Neuron (in vitro differentiated cells): ENCODE data around the gene SSR1.

Experiments
- H2AFZ ChIP-seq: one replicate; pipeline ENCODE4 v1.6.1; 2013; ENCODE audit warnings: low read depth, mild to moderate bottlenecking, inconsistent platforms, low read length, moderate library complexity
- H3K27me3 ChIP-seq: one replicate; pipeline ENCODE4 v1.6.1; 2013; ENCODE audit warnings: low read length; ENCODE audit not compliant: insufficient read depth
- H3K36me3 ChIP-seq: one replicate; pipeline ENCODE4 v1.6.1; 2013; ENCODE audit warnings: low read length; ENCODE audit not compliant: insufficient read depth
- H3K4me1 ChIP-seq: one replicate; pipeline ENCODE4 v1.6.1; 2013; ENCODE audit warnings: low read length; ENCODE audit not compliant: insufficient read depth
- H3K4me3 ChIP-seq: 2 replicates; pipeline ENCODE4 v1.5.1; 2013; ENCODE audit warnings: mild to moderate bottlenecking, low read length, moderate library complexity
- H3K9me3 ChIP-seq: one replicate; pipeline ENCODE4 v1.6.1; 2013; ENCODE audit warnings: low read length

The SSR1 gene

DNA sequence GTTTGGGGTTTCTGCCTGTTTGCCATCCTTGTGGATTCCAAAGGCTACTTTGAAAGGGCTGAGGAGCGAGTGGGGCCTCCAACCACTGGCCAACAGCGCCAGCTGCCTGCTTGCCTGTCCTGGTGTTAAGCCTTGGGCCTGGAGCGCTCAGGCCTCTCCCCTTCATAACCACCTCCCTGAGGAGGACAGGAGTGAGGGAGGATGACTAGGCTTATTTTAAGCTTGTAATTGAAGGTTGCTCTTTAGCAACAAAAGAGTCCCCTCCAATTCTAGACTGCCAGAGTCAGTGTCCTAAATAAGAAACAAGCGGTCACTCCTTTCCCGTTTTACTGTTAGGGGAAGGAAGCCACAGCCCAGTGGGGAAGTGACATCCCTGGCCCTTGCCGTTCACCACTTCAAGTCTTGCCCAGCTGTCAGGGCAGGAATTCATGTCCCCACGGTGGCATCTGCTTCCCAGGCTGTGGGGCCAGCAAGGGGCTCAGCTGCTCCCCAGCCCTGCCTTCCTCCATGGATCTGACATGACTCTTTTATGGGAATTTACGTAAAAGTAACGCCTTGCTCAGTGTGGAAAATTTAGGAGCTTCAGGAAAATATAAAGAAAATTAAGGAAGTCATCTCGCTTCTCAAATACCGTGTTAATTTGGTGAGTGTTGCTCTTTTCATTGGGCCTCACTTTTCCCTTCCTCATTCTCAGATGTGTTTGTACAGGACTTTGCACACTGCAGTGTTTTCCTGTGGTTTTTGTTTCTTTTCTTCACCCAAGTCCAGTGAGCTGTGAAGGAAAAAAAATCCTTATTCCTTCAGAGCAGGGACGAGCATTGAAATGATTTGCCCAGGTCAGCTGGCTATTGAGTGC lies 57.8 kb downstream of the SSR1 start:
- Histone ChIP-seq H2AFZ (no peak overlapping the region), H3K36me3 (peaks cover 3% of the 10 kb centered on the region), H3K9me3 (no peaks in the 10 kb centered on the region), H3K4me1 (peaks cover 9% of the 10 kb centered on the region), H3K27me3 (no peaks in the 10 kb centered on the region), H3K4me3 (no peak overlapping the region)

DNA sequence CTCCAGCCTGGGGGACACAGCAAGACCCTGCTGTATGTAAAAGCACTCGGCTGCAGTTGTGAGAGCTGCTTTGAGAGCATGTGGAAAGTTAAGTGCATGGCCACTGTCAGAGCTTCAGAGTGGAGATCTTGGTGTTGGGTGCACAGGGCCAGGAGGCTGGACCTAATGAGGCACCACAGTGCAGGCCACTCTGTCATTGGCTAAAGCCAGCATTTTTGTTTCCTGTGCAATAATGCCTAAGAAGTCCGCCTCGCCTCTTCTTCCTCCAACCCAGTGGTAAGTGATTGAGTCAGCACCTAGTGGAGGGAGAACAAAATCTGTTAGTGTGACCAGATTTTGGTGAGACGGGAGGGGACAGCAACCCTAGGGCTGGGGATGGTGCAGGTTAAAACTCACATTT lies 60.6 kb downstream of the SSR1 start:
- Histone ChIP-seq H3K9me3 (no peaks in the 10 kb centered on the region), H3K27me3 (no peaks in the 10 kb centered on the region), H3K4me3 (no peak overlapping the region)

DNA sequence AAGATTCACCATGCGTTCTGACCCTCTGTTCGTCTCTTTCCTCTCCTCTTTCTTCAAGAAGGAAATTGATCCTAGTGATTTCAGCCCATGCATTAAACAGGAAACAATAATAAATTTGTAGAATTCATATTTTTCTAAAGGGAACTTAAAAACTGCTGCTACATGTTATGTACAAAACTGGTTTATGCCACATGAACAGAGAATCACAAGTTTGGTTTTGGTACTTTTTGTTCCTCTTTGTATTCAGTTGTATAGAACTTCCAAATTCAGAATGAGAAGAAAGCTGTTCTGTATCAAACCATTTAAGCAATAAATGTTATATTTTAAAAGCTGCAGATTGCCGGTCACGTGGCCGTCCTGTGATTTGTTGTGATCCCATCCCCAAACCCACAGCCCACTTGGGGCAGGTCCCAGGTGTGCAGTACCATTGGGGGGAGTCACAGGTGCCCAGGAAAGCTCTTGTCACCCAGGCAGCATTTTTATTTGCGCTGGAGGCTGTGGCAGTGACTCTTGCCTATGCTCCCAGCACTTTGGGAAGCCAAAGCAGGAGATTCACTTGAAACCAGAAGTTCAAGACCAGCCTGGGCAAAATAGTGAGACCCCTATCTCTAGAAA lies 61.2 kb downstream of the SSR1 start:
- Histone ChIP-seq H3K4me3 (no peak overlapping the region), H3K4me1 (peaks cover 9% of the 10 kb centered on the region), H3K27me3 (no peaks in the 10 kb centered on the region), H3K9me3 (no peaks in the 10 kb centered on the region), H2AFZ (no peak overlapping the region), H3K36me3 (peaks cover 20% of the 10 kb centered on the region)

More for the DNA sequence above, 60.6 kb downstream of the SSR1 start:
- Histone ChIP-seq H3K36me3 (peaks cover 15% of the 10 kb centered on the region), H3K4me1 (peaks cover 9% of the 10 kb centered on the region), H2AFZ (no peak overlapping the region)

- Histone ChIP-seq H3K27me3 (no peaks in the 10 kb centered on the region), H3K4me1 (peaks cover 7% of the 10 kb centered on the region), H3K36me3 (peaks cover 28% of the 10 kb centered on the region), H3K4me3 (no peak overlapping the region), H2AFZ (no peak overlapping the region), H3K9me3 (no peaks in the 10 kb centered on the region)
These were observed 62.2 kb downstream of the SSR1 start for GRCh38 chr6:7250812-7251211.

GRCh38 chr6:7249946-7250643 lies 62.9 kb downstream of the SSR1 start:
- Histone ChIP-seq H3K9me3 (no peaks in the 10 kb centered on the region), H3K36me3 (peaks cover 32% of the 10 kb centered on the region), H3K4me3 (no peak overlapping the region), H3K27me3 (no peaks in the 10 kb centered on the region), H3K4me1 (peaks cover under 1% of the 10 kb centered on the region), H2AFZ (no peak overlapping the region)

- H3K4me1 ChIP-seq, result no peaks in the 10 kb centered on the region
These were observed 63.6 kb downstream of the SSR1 start for GRCh38 chr6:7249391-7249790.

DNA sequence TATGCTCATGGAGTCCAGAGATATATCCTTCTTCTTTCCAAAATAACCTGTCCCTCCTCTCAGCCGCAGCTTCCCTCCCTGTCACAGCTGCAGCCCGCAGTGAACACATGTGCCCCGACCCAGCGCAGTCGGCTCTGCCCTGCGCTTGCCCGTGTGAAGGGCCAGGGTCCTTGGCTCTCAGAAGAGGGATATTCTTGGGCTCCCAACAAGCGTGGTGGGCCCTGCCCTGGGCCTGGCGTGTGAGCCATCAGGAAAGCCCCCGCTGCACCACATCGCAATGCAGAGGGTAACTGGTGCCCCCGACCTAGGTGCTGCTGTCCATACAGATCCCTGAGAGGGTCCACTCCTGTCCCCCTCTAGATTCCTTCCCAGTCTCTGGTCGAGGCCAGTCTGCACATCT lies 65.2 kb downstream of the SSR1 start:
- Histone ChIP-seq H3K4me3 (no peak overlapping the region), H3K36me3 (peaks cover 32% of the 10 kb centered on the region), H3K9me3 (no peaks in the 10 kb centered on the region)

More at GRCh38 chr6:7249391-7249790, 63.6 kb downstream of the SSR1 start:
- H2AFZ ChIP-seq, result no peak overlapping the region
- H3K36me3 ChIP-seq, result peaks cover 32% of the 10 kb centered on the region
- H3K4me3 ChIP-seq, result no peak overlapping the region
- H3K9me3 ChIP-seq, result no peaks in the 10 kb centered on the region
- no peaks in the 10 kb centered on the region for H3K27me3 ChIP-seq

GRCh38 chr6:7247179-7247456 lies 65.9 kb downstream of the SSR1 start:
- Histone ChIP-seq H3K27me3 (no peaks in the 10 kb centered on the region), H3K9me3 (no peaks in the 10 kb centered on the region), H3K4me3 (no peak overlapping the region), H3K4me1 (peaks cover 9% of the 10 kb centered on the region), H2AFZ (no peak overlapping the region), H3K36me3 (peaks cover 32% of the 10 kb centered on the region)

More for the DNA sequence above, 65.2 kb downstream of the SSR1 start:
- H3K4me1 ChIP-seq, result peaks cover 5% of the 10 kb centered on the region
- no peak overlapping the region for H2AFZ ChIP-seq
- no peaks in the 10 kb centered on the region for H3K27me3 ChIP-seq

DNA sequence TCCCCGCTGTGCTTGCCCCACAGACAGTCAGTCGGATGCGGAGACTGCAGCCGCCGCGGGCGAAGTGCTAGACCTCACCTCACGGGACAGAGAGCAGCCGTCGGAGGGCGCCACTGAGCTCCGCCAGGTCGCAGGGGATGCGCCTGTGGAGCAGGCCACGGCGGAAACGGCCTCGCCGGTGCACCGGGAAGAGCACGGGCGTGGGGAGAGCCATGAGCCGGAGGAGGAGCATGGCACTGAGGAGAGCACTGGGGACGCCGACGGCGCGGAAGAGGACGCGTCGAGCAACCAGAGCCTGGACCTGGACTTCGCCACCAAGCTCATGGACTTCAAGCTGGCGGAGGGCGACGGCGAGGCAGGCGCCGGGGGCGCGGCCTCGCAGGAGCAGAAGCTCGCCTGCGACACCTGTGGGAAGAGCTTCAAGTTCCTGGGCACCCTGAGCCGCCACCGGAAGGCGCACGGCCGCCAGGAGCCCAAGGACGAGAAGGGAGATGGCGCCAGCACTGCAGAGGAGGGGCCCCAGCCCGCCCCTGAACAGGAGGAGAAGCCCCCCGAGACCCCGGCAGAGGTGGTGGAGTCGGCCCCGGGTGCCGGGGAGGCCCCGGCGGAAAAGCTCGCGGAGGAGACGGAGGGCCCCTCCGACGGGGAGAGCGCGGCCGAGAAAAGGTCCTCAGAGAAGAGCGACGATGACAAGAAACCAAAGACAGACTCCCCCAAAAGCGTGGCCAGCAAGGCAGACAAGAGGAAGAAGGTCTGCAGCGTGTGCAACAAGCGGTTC lies 66.4 kb downstream of the SSR1 start:
- Histone ChIP-seq H3K27me3 (no peaks in the 10 kb centered on the region), H3K36me3 (peaks cover 32% of the 10 kb centered on the region), H2AFZ (no peak overlapping the region), H3K9me3 (no peaks in the 10 kb centered on the region), H3K4me1 (peaks cover 14% of the 10 kb centered on the region), H3K4me3 (no peak overlapping the region)

- Histone ChIP-seq H3K9me3 (no peaks in the 10 kb centered on the region), H2AFZ (no peak overlapping the region), H3K4me3 (no peak overlapping the region), H3K36me3 (peaks cover 32% of the 10 kb centered on the region), H3K4me1 (peaks cover 15% of the 10 kb centered on the region), H3K27me3 (no peaks in the 10 kb centered on the region)
These were observed 67.2 kb downstream of the SSR1 start for GRCh38 chr6:7245668-7246393.

DNA sequence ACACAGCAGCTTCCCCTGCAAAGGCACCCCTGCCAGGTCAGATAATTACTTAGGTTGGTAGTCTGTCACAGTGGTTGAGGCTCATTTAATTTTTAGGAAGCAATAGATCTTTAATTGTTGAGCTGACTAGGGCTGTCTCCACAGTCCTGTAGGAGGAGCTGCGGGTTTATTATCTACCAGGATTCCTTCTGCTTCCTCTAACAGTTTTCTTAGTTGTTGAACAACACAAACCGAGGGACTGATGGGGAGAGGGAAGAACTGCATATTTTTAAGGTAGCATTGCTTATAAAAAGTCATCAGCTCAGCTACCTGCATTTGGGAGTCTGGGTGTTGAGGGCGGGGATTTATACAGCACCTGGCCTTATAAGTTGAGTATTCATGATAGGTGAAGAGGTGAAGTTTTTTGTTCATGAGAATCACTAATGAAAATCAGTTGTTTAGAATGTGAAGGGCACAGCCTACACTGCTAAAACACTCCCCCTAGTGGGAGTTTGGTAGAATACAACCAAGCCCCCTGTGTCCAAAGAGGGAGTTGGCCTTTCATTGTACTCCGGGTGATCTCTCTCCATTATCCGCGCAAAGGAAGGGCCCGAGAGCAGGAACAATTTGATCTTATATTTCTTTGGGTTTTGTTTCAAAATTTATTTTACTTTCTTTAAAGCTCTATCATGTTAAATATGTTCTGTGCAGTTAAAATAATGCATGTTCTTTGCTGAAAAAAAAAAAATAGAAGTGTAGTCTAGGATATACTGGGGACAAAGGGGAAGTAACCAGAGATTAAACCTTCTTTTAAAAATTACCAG lies 69.6 kb downstream of the SSR1 start:
- H3K36me3 ChIP-seq, result peaks cover 31% of the 10 kb centered on the region
- H3K27me3 ChIP-seq, result no peaks in the 10 kb centered on the region
- H3K9me3 ChIP-seq, result no peaks in the 10 kb centered on the region
- H3K4me1 ChIP-seq, result peaks cover 15% of the 10 kb centered on the region
- H3K4me3 ChIP-seq, result no peak overlapping the region
- H2AFZ ChIP-seq, result no peak overlapping the region

- Histone ChIP-seq H3K9me3 (no peaks in the 10 kb centered on the region), H2AFZ (no peak overlapping the region), H3K4me3 (no peak overlapping the region), H3K4me1 (peaks cover 15% of the 10 kb centered on the region), H3K27me3 (no peaks in the 10 kb centered on the region), H3K36me3 (peaks cover 25% of the 10 kb centered on the region)
These were observed 70.2 kb downstream of the SSR1 start for GRCh38 chr6:7242835-7243178.
